HG02870 (cell line): Measurements from ENCODE around the gene CTIF.
"Not testable (repeated sequence)": the region's sequence is repeated elsewhere in the genome, so short reads cannot be mapped to it uniquely, and the experiment has no call there.

Experiments
- ATAC-seq: cut with Tn5 transposase; IDR thresholded peaks from one replicate; pipeline ENCODE4 v1.9.1; 2021; ENCODE audit warnings: mild to moderate bottlenecking, moderate library complexity; ENCODE audit not compliant: unreplicated experiment

Gene CTIF

DNA sequence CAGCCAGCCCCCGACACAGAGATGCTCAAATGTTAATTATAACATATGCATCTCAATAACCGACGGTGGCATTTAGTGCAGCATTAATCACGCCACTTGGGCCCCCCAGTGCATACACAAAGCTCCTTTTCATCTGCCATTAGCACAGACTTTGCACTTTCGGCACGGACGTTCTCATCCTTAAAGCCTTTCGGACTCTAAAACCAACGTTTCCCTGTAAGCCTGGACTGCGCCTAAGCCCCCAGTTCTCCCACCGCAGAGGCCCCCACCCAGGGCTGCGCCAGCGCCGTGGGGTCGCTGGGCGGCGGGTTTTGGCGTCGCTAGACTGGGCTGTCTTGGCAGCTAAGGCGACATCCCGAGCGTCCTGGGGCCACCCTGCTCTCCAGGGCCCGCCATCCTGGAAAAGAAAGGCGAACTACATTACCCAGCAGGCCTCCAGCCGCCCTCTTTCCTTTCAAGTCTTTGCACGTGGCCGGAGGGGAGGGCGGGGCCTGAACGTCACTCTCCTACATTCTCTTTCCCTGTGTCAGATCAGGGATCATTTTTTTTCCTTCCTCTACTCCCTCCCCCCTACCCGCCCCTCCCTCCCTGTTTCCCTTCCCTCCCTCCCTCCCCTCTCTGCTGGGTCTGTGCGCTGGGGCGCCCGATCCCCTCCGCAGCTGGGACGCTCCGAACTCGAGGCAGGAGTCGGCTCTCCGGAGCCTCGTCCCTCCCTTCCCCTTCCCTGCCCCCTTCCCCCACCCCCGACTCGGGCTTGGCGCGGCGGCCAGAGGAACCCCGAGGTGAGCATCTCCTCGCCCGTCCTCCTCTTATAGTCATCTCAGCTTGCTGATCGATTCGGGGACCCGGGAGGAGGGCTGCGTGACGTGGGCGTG is at the start of gene CTIF:
TSS of gene CTIF (plus strand) at position 501 of the 875 bp plus-strand sequence. CDS start 80,535 bp downstream, outside the sequence.
- peak; percentile 74 for ATAC-seq

DNA sequence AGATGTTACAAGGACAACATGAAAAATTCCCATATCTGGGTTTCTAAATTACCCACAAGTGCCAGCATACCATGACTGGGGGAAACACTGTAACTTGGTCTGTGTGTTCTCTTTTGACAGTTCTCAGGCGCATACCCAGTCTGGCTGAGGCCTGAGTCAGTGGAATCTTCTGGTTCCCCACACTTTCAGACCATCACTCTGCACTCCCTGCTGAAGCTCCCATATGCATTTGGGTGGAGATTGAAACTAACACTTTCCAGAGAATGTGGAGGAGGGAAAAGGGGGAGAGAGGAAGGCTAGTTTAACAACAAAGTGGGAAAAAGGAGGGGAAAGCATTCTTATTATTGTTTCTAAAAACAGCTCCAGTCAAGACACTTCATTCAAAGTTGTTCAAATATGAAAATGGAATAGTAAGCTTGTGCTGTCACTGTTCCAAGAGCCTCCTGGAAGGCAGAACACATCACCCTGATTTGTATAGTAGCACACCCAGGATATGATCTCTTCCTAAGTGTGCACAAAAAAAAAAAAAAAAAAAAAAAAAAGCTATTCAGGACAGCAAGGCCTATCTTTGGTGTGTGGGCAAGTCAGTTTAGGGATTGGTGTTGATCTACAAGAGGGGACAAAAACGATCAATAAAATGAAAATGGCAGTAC is 48.1 kb upstream of the CTIF start:
- no peak for ATAC-seq

DNA sequence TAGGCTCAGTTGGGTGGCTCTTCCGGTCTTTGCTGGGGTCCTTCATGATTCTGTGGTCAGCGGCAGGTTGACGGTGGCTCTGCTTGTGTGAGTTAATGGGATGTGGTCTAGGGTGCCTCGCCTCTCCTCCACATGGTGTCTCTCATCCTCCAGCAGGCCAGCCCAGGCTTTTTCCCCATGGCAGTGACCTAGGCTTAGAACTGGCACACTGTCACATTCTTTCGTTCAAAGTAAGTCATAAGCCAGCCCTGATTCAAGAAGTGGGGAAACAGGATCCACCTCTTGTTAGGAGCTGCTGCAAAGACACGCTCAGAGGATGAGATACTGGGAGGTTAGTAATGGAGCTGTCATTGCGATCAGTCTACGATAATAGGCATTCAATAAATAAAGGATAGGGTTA is 46.0 kb upstream of the CTIF start:
- ATAC-seq, result no peak

DNA sequence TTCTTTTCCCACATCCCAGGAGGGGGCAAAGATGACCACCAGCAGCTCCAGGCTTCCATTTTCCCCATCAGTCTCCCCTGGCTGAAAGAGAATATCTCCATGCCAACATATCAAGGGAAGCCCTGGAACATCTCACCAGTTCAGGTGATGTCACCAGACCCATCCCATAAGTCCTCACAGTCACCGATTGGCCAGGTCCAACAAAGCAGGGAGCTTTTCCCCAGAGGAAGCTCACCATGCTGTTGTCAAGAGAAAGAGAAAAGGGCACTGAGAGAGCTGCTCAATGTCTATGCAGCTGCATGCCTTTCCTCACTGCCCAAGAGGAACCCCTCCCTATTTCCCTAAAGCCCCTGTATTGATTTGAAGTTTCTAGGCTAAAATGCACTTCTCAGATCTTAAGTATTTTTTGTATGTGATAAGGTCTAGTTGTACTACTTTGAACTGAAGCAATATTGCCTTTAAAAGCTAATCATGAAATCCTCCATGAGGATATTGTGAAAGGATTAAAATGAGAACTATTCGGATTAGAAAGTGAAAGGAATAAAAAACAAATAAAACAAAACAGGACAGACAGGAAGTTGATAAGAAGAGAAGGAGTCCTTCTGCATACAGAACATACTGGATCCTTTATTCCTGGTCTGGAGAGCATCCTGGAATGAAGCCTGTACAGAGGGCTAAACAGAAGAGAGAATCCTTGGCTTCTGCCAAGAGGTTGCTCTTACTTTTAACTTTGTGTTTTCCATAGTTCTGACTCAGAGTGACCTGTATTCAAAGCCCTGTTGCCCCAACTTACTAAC is 45.2 kb upstream of the CTIF start:
- ATAC-seq, result no peak

DNA sequence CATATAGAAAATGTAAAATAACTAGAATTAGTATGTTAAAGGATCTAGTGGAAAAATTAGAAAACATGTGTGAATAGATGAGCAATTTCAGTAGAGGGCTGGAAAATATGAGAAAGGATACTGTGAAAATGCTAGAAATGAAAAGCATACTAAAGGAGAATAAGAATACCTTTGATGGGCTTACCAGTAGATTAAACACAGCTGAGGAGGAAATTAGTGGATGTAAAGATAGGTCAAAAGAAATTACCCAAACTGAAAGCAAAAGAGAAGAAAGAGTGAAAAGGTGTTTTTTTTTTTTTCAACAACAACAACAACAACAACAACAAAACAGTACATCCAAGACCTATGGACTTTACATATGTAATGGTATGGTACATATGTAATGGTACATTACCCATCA is 41.0 kb upstream of the CTIF start:
- no peak for ATAC-seq

DNA sequence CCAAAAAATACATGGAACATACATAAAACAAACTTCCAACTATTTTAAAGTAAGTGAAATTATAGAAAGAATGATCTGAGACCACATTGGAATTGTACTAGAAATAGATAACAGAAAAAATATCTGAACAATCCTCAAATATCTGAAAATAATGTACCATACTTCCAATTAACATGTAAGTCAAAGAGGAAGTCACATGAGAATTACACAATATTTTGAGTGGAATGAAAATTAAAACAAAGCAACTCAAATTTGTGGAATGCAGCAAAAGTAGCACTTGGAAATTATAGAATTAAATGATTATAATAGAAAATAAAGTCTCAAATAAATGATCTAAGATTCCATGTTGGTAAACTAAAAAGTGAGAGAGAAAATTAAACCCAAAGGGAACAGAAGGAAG is 38.3 kb upstream of the CTIF start:
- ATAC-seq, result no peak

DNA sequence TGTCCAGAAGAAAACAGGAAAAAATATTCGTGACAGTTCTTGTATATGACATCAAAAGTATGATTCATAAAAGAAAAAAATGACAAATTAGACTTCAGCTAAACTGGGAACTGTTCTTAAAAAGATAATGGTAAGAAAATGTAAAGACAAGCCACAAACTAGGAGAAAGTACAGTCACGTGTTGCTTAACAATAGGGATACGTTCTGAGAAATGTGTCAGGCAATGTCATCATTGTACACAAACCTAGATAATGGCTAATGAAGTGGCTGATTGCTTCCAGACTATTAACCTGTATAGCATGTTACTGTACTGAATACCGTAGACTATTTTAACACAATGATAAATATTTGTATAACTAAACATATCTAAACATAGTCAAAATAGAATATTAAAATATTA is 35.9 kb upstream of the CTIF start:
- no peak for ATAC-seq

DNA sequence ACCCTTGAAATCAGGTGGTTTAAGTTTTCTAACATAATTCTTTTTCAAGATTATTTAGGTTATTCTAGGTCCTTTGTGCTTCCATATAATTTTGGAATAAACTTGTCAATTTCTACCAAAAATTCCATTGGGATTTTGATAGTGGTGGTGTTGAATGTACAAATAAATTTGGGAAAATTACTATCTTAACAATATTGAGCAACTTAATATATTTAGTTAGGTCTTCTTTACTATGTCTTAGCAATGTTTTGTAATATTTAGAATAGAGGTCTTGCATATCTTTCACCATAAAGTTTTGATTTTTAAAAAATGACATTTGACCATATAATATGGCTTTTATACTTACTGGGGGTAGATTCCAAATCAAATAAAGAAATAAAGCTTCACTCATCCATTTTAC is 34.0 kb upstream of the CTIF start:
- ATAC-seq, result no peak

DNA sequence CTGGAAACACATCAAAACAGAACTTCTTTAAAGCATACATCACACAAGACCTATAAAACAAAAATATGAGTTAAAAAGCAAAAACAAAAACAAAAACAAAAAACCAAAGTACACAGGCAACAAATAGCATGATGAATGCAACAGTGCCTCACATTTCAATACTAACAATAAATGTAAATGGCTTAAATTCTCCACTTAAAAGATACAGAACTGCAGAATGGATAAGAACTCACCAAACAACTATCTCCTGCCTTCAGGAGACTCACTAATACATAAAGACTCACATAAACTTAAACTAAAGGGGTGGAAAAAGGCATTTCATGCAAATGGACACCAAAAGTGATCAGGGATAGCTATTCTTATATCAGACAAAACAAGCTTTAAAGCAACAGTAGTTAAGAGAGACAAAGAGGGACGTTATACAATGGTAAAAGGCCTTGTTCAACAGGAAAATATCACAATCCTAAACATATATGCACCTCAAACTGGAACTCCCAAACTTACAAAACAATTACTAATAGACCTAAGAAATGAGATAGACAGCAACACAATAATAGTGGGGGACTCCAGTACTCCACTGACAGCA is 31.8 kb upstream of the CTIF start:
- ATAC-seq, result not testable (repeated sequence)

DNA sequence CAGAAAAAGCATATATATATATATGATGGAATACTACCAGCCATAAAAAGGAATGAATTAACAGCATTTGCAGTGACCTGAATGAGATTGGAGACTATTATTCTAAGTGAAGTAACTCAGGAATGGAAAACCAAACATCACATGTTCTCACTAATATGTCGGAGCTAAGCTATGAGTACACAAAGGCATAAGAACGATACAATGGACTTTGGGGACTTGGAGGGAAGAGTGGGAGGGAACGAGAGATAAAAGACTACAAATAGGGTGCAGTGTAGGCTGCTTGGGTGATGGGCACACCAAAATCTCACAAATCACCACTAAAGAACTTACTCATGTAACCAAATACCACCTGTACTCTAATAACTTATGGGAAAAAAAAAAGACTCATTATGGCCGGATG is 26.3 kb upstream of the CTIF start:
- not testable (repeated sequence) for ATAC-seq

DNA sequence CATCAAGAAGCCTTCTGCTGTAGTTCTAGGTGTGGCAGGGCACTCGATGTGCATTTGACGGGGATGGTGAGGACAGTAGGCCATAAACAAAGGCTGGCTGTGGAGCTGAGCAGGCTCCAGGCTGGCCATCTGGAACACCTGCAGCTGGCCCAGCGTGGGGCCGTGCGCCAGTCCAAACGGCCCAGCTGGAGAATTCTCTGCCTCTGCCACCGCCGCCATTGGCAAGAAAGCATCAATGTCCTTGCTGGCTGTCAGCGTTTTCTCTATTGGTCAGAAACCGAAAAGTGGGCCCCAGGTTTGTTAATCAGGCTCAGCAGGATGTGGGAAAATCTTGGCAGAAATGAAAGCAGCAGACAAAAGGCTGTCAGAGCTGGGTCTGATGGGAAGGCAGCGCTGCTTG is 24.0 kb upstream of the CTIF start:
- ATAC-seq, result no peak

DNA sequence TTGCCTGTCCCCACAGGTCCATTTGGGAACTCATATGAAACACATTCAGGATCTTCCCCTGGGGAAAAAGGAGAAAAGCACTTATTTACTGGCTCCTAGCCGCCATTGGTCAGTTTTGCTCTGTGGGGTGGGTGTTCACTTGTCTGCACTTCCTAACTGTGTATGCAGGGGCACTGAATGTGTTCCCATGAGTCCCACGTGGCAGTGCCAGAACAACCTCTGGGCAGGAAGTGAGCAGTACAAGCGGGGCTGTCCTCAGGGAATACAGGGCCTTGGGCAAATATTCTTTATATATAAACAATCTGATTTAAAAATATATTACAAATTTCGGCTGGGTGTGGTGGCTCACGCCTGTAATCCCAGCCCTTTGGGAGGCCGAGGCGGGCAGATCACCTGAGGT is 21.8 kb upstream of the CTIF start:
- ATAC-seq, result no peak

DNA sequence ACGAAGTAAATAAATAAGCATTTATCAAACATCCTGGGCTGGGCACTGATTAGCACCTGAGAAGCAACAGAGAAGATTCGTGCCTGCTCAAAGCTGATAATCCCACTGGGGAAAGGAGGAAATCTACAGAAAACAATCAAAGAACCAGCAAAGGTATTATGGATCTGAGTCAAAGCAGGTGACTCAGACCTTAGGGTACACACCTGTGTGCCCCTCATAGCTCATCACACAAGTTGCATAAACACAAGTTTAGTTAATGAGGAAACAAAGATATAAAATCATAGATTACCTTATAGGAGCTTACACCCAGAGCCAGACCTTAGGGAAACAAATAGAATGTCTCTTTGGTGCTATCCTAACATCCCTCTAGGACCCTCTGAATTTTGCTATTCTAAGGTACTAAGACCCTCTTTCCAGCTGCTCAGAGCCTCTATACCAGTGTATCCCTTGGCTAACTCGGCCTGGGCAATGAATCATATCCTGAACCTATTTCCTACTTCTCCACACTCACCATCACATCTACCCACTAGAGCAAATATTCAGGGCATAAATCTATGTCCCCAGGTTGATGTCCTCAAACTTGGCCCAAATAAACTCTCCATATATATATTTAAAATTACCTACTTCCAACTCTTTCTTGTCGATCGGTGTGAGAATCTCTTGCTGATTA is 19.3 kb upstream of the CTIF start:
- ATAC-seq, result no peak

DNA sequence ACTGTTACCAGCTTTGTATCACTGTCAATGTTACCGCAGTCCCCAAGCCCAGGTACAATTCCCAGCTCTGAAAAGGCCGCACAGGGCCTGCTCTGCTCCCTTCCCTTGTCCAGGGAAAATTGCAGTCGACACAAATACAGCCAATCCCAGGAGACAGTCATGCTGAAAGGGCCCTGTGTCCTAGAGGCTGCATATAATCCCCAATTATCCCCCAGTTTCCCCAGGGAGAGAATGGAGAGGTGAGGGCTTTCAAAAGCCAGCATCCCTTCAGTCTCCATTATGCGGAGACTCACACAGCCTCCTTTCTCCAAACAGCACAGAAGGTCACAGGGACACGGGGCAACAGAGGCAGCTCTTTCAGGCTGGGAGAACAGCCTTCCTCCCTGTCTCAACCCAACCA is 17.1 kb upstream of the CTIF start:
- ATAC-seq, result no peak

DNA sequence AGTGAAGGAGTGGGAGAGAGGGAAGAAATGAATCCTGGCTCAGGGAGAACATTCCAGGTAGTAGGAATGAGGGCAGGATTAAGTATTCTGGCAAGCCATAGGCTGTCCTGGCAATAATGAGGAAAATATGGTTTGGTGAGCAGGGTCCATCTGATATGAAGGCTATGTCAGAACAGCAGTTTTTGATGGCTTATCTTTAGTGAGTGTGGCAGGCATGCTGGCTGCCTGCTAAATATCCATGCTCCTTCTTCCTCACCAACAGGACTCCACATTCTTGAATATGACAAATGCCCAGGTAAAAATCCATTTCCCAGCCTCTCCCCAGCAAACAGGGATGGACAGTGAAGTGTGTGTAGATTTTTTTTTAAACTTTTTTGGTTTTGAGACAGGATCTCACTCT is 13.2 kb upstream of the CTIF start:
- no peak for ATAC-seq

DNA sequence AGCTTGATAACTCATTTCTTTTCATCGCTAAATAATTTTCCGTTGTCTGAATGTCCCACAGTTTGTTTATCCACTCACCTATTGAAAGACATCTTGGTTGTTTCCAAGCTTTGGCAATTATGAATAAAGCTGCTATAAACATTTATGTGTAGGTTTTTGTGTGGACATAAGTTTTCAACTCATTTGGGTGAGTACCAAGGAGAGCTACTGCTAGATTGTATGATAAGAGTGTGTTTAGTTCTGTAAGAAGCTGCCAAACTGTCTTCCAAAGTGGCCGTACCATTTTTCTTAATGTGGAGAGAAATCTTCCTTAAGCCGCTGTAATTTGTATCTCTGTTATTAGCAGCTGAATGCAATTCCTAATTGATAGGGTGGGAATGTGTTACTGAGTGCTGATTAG is 11.4 kb upstream of the CTIF start:
- ATAC-seq, result no peak

DNA sequence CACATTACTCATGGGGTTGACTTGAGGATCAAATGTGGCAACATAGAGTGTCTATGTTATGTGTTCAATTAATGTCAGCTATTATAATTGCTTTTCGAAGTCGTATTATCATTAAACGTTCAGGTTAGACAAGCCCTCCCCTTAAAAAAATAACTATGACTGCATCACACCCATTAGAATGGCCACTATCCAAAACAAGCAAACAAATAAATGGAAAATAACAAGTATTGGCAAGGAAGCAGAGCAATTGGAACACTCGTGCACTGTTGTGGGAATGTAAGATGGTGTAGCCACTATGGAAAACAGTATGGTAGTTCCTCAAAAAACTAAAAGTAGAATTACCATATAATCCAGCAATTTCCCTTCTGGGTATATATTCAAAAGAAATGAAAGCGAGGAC is 10.0 kb upstream of the CTIF start:
- ATAC-seq, result no peak

DNA sequence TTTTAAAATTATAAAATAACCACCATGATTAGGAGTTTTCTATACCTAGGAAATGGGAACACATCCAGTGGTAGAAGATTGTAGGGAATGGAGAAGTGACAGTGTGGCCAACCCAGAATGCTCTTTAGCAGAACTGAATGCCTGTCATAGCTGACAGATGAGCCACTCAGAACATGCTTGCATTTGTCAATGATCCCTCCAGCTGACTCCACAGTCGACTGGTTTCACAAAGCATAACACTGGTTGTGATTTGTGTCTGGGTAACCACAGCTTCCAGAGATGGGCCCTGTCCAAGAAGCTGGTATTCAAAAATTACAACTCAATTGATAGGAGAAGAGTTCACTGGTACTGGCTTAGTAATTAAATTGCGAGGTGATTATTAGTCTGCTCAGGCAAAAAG is 9.0 kb upstream of the CTIF start:
- ATAC-seq, result no peak

DNA sequence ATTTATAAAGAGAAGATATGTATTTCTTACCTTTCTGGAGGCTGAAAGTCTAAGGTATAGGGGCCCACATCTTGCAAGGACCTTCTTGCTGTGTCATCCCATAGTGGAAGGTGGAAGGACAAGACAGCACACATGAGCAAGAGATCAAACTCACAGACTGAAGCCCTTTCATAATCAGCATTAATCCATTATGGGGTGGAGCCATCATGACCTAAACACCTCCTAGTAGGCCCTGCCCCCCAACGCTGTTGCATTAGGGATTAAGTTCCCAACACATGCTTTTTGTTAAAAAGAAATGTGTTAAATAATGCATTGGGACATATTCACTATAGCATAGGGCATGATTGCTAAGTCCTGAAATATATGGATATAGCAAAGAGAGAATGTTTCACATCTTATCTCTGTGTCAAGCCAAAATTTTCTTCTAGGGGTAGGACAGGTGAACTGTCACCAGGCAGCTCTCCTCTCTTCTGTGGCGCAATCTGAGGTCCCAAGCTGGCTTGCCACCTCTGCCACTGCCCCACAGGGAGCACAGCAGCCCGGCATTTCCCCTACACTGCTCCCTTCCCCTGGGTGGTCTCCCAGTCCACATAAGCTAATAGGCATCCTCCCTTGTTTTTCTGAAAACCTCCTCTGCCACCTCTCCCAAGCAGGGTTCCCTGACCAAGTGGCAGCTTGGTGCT is 8.3 kb upstream of the CTIF start:
- ATAC-seq, result no peak

DNA sequence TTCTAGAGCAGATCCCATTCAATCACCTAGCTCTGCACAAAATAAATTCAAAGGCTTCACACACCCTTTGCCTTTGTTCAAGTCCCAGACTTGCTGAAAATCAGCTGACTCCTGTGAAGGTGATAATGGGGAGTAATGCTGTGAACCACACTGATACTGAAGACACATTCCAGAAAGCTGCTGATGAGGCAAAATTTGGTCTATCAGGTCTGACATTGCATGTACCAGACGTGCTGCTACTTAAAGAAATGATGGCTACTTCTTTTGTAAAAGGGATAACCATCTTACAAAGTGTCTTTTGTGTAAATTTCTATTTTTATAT is 7.8 kb upstream of the CTIF start:
- ATAC-seq, result no peak
